Mesothelial cell of epicardium (in vitro differentiated cells): ENCODE results near the gene ACKR1. TPM values are rescaled to one million over a fixed set of nuclear protein-coding genes. Genes with fewer than 3 reads are reported as not detected.

Experiments
- DNase-seq, 2 experiments: peaks; one replicate each; pipeline ENCODE4 v3.0.0; 2021; ENCODE audit warnings: low spot score in 2 of 2; ENCODE audit not compliant: unreplicated experiment in 2 of 2
- H3K27ac Mint-ChIP-seq: 2 replicates; pipeline ENCODE4 v1.8.0; 2021; ENCODE audit warnings: mixed read lengths
- H3K27me3 Mint-ChIP-seq: 2 replicates; pipeline ENCODE4 v1.8.0; 2021; ENCODE audit warnings: low read depth, mixed read lengths
- H3K36me3 Mint-ChIP-seq: 2 replicates; pipeline ENCODE4 v1.8.0; 2021; ENCODE audit warnings: mixed read lengths
- H3K4me1 Mint-ChIP-seq: 2 replicates; pipeline ENCODE4 v1.8.0; 2021; ENCODE audit warnings: mixed read lengths
- H3K4me3 Mint-ChIP-seq: 2 replicates; pipeline ENCODE4 v1.8.0; 2021; ENCODE audit warnings: mild to moderate bottlenecking, moderate library complexity, mixed read lengths
- H3K9me3 Mint-ChIP-seq: 2 replicates; pipeline ENCODE4 v1.8.0; 2021; ENCODE audit warnings: mixed read lengths
- CTCF ChIP-seq: fragments of 200-600 bp; sonication (generic); IDR thresholded peaks from one replicate; pipeline ENCODE4 v1.5.0; 2021; ENCODE audit warnings: antibody characterized with exemption; ENCODE audit not compliant: unreplicated experiment
- total RNA-seq: library from RNA; stranded (reverse); gene quantifications from 3 replicates; pipeline ENCODE4 v1.2.1, GENCODE V29; 2021

ACKR1 gene
- total RNA-seq, 1 donor from 2014 or later: 0.38 TPM

- no peaks in the 10 kb centered on the region for H3K36me3 Mint-ChIP-seq
- H3K9me3 Mint-ChIP-seq: no peaks in the 10 kb centered on the region
- H3K4me3 Mint-ChIP-seq: no peak overlapping the region
- H3K27ac Mint-ChIP-seq: no peak overlapping the region
- no peak for TF ChIP-seq CTCF
- no peak for DNase-seq
- peaks cover 15% of the 10 kb centered on the region for H3K4me1 Mint-ChIP-seq
- peaks cover 52% of the 10 kb centered on the region for H3K27me3 Mint-ChIP-seq
These were observed 3.9 kb upstream of the ACKR1 start for GRCh38 chr1:159200769-159201168.

GRCh38 chr1:159201642-159202041 lies 3.0 kb upstream of the ACKR1 start:
- peaks cover 58% of the 10 kb centered on the region for H3K27me3 Mint-ChIP-seq
- no peak overlapping the region for H3K27ac Mint-ChIP-seq
- no peaks in the 10 kb centered on the region for H3K36me3 Mint-ChIP-seq
- TF ChIP-seq CTCF: no peak
- DNase-seq: no peak
- no peak overlapping the region for H3K4me3 Mint-ChIP-seq
- H3K9me3 Mint-ChIP-seq: no peaks in the 10 kb centered on the region
- peaks cover 15% of the 10 kb centered on the region for H3K4me1 Mint-ChIP-seq

- Mint-ChIP-seq H3K36me3 (no peaks in the 10 kb centered on the region), H3K4me1 (peaks cover 13% of the 10 kb centered on the region), H3K4me3 (no peak overlapping the region), H3K27ac (no peak overlapping the region), H3K9me3 (no peaks in the 10 kb centered on the region), H3K27me3 (peaks cover 72% of the 10 kb centered on the region)
- DNase-seq: no peak
- no peak for TF ChIP-seq CTCF
These were observed 1.1 kb upstream of the ACKR1 start for GRCh38 chr1:159203610-159204009.

GRCh38 chr1:159205225-159205624 lies 550 bp downstream of the ACKR1 start:
- peaks cover 13% of the 10 kb centered on the region for H3K4me1 Mint-ChIP-seq
- H3K4me3 Mint-ChIP-seq: no peak overlapping the region
- no peaks in the 10 kb centered on the region for H3K9me3 Mint-ChIP-seq
- peaks cover 82% of the 10 kb centered on the region for H3K27me3 Mint-ChIP-seq
- no peaks in the 10 kb centered on the region for H3K36me3 Mint-ChIP-seq
- DNase-seq: no peak
- H3K27ac Mint-ChIP-seq: no peak overlapping the region
- TF ChIP-seq CTCF: no peak

GRCh38 chr1:159206110-159206509 lies 1.4 kb downstream of the ACKR1 start:
- peaks cover 85% of the 10 kb centered on the region for H3K27me3 Mint-ChIP-seq
- no peak for TF ChIP-seq CTCF
- DNase-seq: no peak
- no peak overlapping the region for H3K4me3 Mint-ChIP-seq
- H3K27ac Mint-ChIP-seq: no peak overlapping the region
- no peaks in the 10 kb centered on the region for H3K9me3 Mint-ChIP-seq
- no peaks in the 10 kb centered on the region for H3K36me3 Mint-ChIP-seq
- H3K4me1 Mint-ChIP-seq: peaks cover 12% of the 10 kb centered on the region

- no peak for DNase-seq
- Mint-ChIP-seq H3K27me3 (peaks cover 85% of the 10 kb centered on the region), H3K4me1 (peaks cover 8% of the 10 kb centered on the region), H3K36me3 (no peaks in the 10 kb centered on the region), H3K27ac (no peak overlapping the region), H3K4me3 (no peak overlapping the region), H3K9me3 (no peaks in the 10 kb centered on the region)
- no peak for TF ChIP-seq CTCF
These were observed 2.4 kb downstream of the ACKR1 start for GRCh38 chr1:159207080-159207479.
